K562 (cell line): ENCODE results near the gene ATP10B. TPM values are rescaled to one million over a fixed set of nuclear protein-coding genes. Genes with fewer than 3 reads are reported as not detected.

Experiments
- ATAC-seq: fragments of 200-7000 bp; cut with Tn5 transposase; 3 replicates; pipeline ENCODE4 v1.9.1; 2020; ENCODE audit warnings: moderate library complexity
- BruUV-seq: library from RNA; stranded (reverse); fragments of 400-500 nt; replicated peaks from 2 replicates; lab custom pipeline; 2021; lab: Mats Ljungman, UMichigan
- CTCF ChIA-PET: fragments of 300-600 bp; formaldehyde crosslinking; extraction: SDS; loops from one replicate; lab custom pipeline; 2021; ENCODE audit warnings: low intra/inter-chr PET ratio; lab: Yijun Ruan, JAX
- POLR2A ChIA-PET: fragments of 300-600, 350-650 bp; sonication (Branson Sonifier 250); formaldehyde crosslinking; extraction: SDS; loops from one replicate; lab custom pipeline; 2021; ENCODE audit warnings: antibody characterized with exemption, inconsistent platforms; lab: Yijun Ruan, JAX
- DNase-seq, 4 experiments: peaks; one replicate each; pipeline versions ENCODE4 v3.0.0 to v3.0.0-alpha.2; 2011 to 2018; ENCODE audit warnings: low spot score in 3 of 4, mixed read lengths in 3 of 4; ENCODE audit errors: extremely low read depth in 1 of 4
- FAIRE-seq: peaks from 2 replicates; lab custom pipeline; 2011; peaks lifted over from hg19 to GRCh38; lab: Jason Lieb, UNC
- H2AFZ ChIP-seq: 2 replicates; pipeline ENCODE4 v1.6.0; 2011; ENCODE audit warnings: low read depth, low read length, control low read depth, inconsistent platforms
- H3K27ac ChIP-seq: fragments of 200-600 bp; 3 replicates; pipeline ENCODE4 v1.8.0; 2011; ENCODE audit warnings: low read depth, mild to moderate bottlenecking, control low read depth, inconsistent platforms, low read length, moderate library complexity, mixed read lengths; ENCODE audit errors: extremely low read depth
- H3K27me3 ChIP-seq, 2 experiments: fragments of 300-600 bp in 1 of 2; 2 replicates in 1 of 2; 3 replicates in 1 of 2; pipeline versions ENCODE4 v1.6.0 to v1.8.0; 2011; ENCODE audit warnings: inconsistent platforms in 2 of 2, low read length in 2 of 2, mild to moderate bottlenecking in 1 of 2, mixed read lengths in 1 of 2, moderate library complexity in 1 of 2; ENCODE audit not compliant: control insufficient read depth in 2 of 2, insufficient read depth in 2 of 2
- H3K36me3 ChIP-seq: fragments of 300-600 bp; 3 replicates; pipeline ENCODE4 v1.8.0; 2011; ENCODE audit warnings: mild to moderate bottlenecking, low read length, inconsistent platforms; ENCODE audit not compliant: control insufficient read depth, insufficient read depth
- H3K4me1 ChIP-seq, 2 experiments: fragments of 200-600 bp in 1 of 2; replicated peaks in 1 of 2; 2 replicates in 1 of 2; 3 replicates in 1 of 2; pipeline versions ENCODE4 v1.5.1 to v1.8.0; 2011; ENCODE audit warnings: inconsistent platforms in 2 of 2, low read length in 2 of 2, mild to moderate bottlenecking in 1 of 2, mixed read lengths in 1 of 2, moderate library complexity in 1 of 2; ENCODE audit not compliant: control insufficient read depth in 2 of 2, insufficient read depth in 2 of 2
- H3K4me2 ChIP-seq: 2 replicates; pipeline ENCODE4 v1.6.1; 2011; ENCODE audit warnings: low read length, control low read depth, inconsistent platforms, mixed read lengths; ENCODE audit not compliant: insufficient read depth
- H3K4me3 ChIP-seq: fragments of 200-600 bp; sonication (generic), shearing (Covaris generic); 2 replicates; pipeline ENCODE4 v1.5.1; 2016; ENCODE audit warnings: control low read depth, inconsistent platforms
- H3K79me2 ChIP-seq: fragments of 200-600 bp; 3 replicates; pipeline ENCODE4 v1.8.0; 2011; ENCODE audit warnings: low read length, inconsistent platforms; ENCODE audit not compliant: control insufficient read depth, insufficient read depth
- H3K9ac ChIP-seq, 2 experiments: 2 replicates each; pipeline versions ENCODE4 v1.6.0 to v1.6.1; 2011; ENCODE audit warnings: low read depth in 2 of 2, low read length in 2 of 2, control low read depth in 1 of 2, inconsistent platforms in 1 of 2, mild to moderate bottlenecking in 1 of 2, mixed read lengths in 1 of 2; ENCODE audit not compliant: insufficient read depth in 1 of 2
- H3K9me1 ChIP-seq: one replicate; pipeline ENCODE4 v1.6.0; 2011; ENCODE audit warnings: inconsistent platforms, mild to moderate bottlenecking, low read length, moderate library complexity; ENCODE audit not compliant: control insufficient read depth, insufficient read depth
- H3K9me3 ChIP-seq: replicated peaks from 2 replicates; pipeline ENCODE4 v1.5.1; 2011; ENCODE audit warnings: low read depth, low read length, inconsistent platforms; ENCODE audit not compliant: control insufficient read depth, insufficient read depth
- H4K20me1 ChIP-seq: replicated peaks from 2 replicates; pipeline ENCODE4 v1.6.1; 2011; ENCODE audit warnings: low read length, inconsistent platforms, mixed read lengths; ENCODE audit not compliant: control insufficient read depth, insufficient read depth
- RBM17 ChIP-seq: fragments of 200-400 bp; formaldehyde crosslinking; IDR thresholded peaks from 2 replicates; pipeline ENCODE4 v1.6.1; 2017; ENCODE audit warnings: low read depth, mild to moderate bottlenecking, low read length, borderline replicate concordance
- ZNF212 ChIP-seq: fragments of 450-650 bp; formaldehyde crosslinking; IDR thresholded peaks from 2 replicates; pipeline ENCODE4 v1.4.0; 2020; ENCODE audit warnings: mild to moderate bottlenecking
- WGBS: fragments of 100-300 bp; shearing (Covaris generic); methylation state at CpG from one replicate; pipeline ENCODE4 v1.1.6; 2016; ENCODE audit warnings: low coverage, mixed read lengths; ENCODE audit not compliant: insufficient coverage; ENCODE audit errors: missing lambda C conversion rate; 5-methylcytosine and 5-hydroxymethylcytosine counted together
- in situ Hi-C: fragments of 300-500 bp; cut with MboI; formaldehyde crosslinking; loops from 4 replicates; pipeline ENCODE4 v1.15.0; 2018; ENCODE audit warnings: inconsistent platforms, mixed read lengths
- intact Hi-C: fragments of 100-400 bp; cut with micrococcal nuclease; formaldehyde crosslinking; loops from 2 replicates; pipeline ENCODE4 v1.14.2; 2022
- polyA plus RNA-seq, 8 experiments: library from polyadenylated mRNA; depleted of rRNA in 4 of 8; stranded (reverse) in 5 of 8; unstranded in 3 of 8; fragments of >200 nt; fragmentation: Nextera tagmentation in 2 of 8; fragmentation: Illumina TruSeq in 1 of 8; extraction: Ambion mirVana in 2 of 8; extraction: Trizol in 1 of 8; gene quantifications; 2 replicates each; pipeline versions ENCODE4 v1.2.1 to v1.2.3, GENCODE V29; 2011 to 2014; ENCODE audit warnings: inconsistent platforms in 1 of 8, missing spikeins in 1 of 8
- total RNA-seq, 7 experiments: library from RNA; depleted of rRNA in 6 of 7; stranded (reverse); fragments of >200 nt in 6 of 7; fragmentation: Illumina TruSeq in 2 of 7; extraction: Trizol in 2 of 7; gene quantifications; 2 replicates each; pipeline versions ENCODE4 v1.2.1 to v1.2.3, GENCODE V29; 2011 to 2021; ENCODE audit warnings: low replicate concordance in 1 of 7
- TF ChIP-seq, protein P1 (sequence below): IDR thresholded peaks from 2 replicates; pipeline ENCODE4 v1.6.1; 2016; ENCODE audit warnings: missing genetic modification characterization, missing compliant biosample characterization
- TF ChIP-seq, protein P2 (sequence below): fragments of 250-450 bp; sonication (Bioruptor Pico); IDR thresholded peaks from 2 replicates; pipeline ENCODE4 v1.5.1; 2021; ENCODE audit warnings: mild to moderate bottlenecking

The ATP10B gene
- total and polyA plus RNA-seq, 9 of the 15 experiments (the other 6 are each of a cell fraction or from before 2014, with no cell fraction given): 0.04 TPM; not detected in 8

DNA sequence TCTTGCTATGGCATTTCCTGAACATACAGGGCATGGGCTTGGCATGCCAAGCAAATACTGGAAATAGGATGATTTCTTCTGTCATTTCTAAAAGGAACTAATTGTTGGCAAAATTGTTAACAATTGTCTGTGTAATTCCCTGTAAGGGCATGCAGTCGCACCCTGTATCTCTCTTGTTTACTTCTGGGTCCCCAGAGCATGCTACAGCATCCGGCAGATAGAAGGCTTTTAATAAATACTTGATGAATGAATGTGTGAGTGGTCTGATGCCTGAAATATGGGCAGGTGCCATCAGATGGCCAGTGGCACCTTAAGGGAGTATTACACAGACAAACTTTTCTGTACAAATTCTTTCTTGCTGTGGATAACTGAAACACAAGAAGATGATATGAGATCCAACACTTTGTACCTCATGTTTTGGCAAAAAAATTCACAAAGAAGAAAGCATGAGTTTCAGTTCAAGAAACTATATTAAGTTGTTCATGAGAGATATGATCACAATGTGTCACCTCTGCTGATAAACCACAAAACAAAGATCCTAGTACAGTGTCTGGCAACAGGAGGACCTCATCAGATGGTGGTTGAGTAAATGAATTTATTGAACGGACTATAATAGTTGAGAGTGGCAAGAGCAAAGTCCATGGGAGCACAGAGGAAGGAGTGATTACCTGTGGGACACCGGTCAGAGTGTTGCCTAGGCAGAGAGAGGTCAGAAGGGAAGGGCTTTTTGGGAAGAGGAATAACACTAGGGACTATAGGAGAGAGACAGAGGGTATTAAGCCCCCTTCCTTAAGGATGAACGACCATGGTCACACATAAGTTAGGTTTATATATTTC, 194.2 kb downstream of the ATP10B start:
- no peak overlapping the region for H2AFZ ChIP-seq
- H3K9ac ChIP-seq: no peak overlapping the region
- H3K79me2 ChIP-seq: no peaks in the 10 kb centered on the region
- TF ChIP-seq, protein P1, sequence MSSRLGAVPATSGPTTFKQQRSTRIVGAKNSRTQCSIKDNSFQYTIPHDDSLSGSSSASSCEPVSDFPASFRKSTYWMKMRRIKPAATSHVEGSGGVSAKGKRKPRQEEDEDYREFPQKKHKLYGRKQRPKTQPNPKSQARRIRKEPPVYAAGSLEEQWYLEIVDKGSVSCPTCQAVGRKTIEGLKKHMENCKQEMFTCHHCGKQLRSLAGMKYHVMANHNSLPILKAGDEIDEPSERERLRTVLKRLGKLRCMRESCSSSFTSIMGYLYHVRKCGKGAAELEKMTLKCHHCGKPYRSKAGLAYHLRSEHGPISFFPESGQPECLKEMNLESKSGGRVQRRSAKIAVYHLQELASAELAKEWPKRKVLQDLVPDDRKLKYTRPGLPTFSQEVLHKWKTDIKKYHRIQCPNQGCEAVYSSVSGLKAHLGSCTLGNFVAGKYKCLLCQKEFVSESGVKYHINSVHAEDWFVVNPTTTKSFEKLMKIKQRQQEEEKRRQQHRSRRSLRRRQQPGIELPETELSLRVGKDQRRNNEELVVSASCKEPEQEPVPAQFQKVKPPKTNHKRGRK: no peak
- TF ChIP-seq RBM17 (no peak), ZNF212 (CRISPR knock-in tag) (no peak)
- TF ChIP-seq, protein P2, sequence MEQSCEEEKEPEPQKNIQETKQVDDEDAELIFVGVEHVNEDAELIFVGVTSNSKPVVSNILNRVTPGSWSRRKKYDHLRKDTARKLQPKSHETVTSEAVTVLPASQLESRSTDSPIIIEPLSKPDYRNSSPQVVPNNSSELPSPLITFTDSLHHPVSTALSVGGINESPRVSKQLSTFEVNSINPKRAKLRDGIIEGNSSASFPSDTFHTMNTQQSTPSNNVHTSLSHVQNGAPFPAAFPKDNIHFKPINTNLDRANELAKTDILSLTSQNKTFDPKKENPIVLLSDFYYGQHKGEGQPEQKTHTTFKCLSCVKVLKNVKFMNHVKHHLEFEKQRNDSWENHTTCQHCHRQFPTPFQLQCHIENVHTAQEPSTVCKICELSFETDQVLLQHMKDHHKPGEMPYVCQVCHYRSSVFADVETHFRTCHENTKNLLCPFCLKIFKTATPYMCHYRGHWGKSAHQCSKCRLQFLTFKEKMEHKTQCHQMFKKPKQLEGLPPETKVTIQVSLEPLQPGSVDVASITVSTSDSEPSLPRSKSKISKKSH: no peak
- no peak overlapping the region for H3K4me2 ChIP-seq
- POLR2A ChIA-PET: no interaction called here
- intact Hi-C loops: no loop called here
- no peaks in the 10 kb centered on the region for H3K9me3 ChIP-seq
- H4K20me1 ChIP-seq: no peaks in the 10 kb centered on the region
- DNase-seq: no peak
- H3K4me1 ChIP-seq: no peaks in the 10 kb centered on the region
- no peak for FAIRE-seq
- H3K36me3 ChIP-seq: no peaks in the 10 kb centered on the region
- 2% methylated on average over 5 of the region's 5 CpGs for WGBS
- BruUV-seq: no TSS peak
- H3K4me3 ChIP-seq: no peak overlapping the region
- CTCF ChIA-PET: no interaction called here
- H3K9me1 ChIP-seq: no peaks in the 10 kb centered on the region
- ATAC-seq: no peak
- H3K27ac ChIP-seq: no peak overlapping the region
- in situ Hi-C loops: no loop called here
- no peaks in the 10 kb centered on the region for H3K27me3 ChIP-seq
